Activated CD4-positive, alpha-beta T cell treated with anti-CD3 and anti-CD28 coated beads for 24 hours (primary cell): ENCODE data around the gene SETD3.

Source experiments
- DNase-seq, 2 donors: peaks; one replicate each; pipeline ENCODE4 v3.0.0-alpha.2; 2020; ENCODE audit warnings: low read depth in 2 of 2

SETD3 gene

GRCh38 chr14:99424306-99424877 lies 56.3 kb downstream of the SETD3 start:
- DNase-seq: no peak

DNA sequence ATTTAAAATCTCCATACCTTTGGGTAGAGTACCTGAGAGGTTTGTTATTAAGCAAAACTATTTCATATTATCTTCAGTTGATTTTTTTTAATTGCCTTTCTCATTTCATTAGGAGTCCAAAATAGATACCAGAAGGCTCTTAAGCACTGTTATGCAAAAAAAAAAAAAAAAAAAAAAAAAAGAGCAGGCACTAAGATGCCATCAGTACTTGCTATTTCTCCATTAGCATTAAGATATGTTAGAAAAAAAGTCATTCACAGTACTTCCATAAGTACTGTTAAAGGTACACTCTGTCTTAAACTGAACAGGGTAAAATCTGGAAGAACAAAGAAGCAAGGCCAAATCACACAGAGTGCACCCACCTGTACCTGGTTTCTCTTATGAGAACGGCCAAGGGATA lies 57.2 kb downstream of the SETD3 start:
- DNase-seq: no peak

GRCh38 chr14:99422228-99423010 lies 58.2 kb downstream of the SETD3 start:
- DNase-seq: no peak

DNA sequence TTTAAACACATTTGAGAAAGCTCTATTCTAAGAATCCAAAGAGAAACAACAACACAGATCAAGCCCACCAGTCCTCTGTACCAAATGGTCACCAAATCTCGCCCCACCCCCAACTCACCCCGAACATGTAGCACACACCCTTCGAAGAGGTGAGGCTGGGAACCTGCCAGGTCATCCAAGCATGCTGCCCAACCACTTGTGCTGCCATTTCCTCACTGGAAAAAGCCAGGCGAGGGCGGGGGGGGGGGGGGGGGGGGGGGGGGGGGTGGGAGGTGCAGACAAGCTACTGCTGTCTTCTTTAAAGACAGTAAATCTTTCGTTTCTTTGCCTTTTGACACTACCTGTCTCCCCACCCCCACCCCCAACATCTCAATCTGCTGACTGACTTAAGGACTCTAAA lies 59.9 kb downstream of the SETD3 start:
- DNase-seq: no peak

DNA sequence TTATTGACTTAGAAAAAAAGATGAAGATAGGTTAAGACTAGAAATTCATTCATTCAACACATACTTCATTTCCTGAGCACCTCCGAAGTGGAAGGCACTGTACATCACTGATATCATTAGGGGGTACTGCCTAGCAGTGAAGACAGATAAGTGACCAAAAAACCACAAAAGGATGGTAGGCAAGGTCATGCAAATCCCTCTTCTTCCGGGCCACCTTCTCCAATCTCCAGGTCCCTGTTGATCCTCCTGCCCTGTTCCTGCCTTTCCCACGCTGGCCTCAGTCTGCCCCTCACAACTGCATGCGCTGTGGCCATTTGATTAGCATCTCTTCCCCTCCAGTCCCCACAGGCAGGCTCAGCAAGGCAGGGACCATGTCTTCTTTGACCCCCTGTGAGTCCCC lies 60.8 kb downstream of the SETD3 start:
- DNase-seq: no peak

GRCh38 chr14:99418242-99418641 lies 62.4 kb downstream of the SETD3 start:
- no peak for DNase-seq

- no peak for DNase-seq
Observed at GRCh38 chr14:99416909-99417308, 63.8 kb downstream of the SETD3 start.

- peak in 1 of 2 donors; percentile 42 for DNase-seq
Observed at GRCh38 chr14:99415496-99416281, 65.0 kb downstream of the SETD3 start.

DNA sequence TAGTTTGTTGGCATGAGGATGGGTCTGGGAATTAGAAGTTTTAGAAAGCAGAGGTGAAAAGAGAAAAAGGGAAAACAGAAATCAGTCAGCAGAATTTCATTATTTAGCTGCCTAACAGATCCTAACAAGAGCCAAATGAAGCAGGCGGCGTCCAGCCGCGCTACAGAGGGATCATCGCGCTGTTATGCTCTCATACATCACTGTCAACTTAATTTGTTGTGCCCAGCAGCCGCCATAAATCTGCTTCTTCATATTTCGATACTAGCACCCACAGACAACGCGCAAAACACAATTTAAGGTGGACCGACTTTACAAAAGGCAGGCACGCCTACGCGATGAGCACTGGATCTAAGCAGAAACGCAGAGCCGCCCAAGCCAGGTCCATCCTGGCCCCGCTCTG lies 66.7 kb downstream of the SETD3 start:
- no peak for DNase-seq

DNA sequence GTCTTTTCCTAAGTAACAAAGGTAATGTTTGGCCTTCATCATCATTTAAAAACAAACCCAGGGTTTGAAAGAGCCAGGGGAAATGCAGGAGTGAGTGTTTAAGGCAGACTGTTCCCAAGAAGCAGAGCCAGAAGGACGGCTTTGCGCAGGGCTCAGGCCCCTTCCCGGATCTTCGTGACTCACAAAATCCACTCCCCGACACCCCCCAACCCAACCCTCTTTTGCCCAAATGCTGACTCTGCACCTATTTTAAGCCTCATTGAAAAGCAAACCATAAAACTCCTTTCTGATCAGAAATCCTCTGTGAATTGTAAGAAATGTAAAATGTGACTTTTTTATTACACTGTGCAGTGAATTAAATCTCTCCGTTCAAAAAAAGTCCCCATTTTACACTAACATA lies 67.5 kb downstream of the SETD3 start:
- DNase-seq: no peak

DNA sequence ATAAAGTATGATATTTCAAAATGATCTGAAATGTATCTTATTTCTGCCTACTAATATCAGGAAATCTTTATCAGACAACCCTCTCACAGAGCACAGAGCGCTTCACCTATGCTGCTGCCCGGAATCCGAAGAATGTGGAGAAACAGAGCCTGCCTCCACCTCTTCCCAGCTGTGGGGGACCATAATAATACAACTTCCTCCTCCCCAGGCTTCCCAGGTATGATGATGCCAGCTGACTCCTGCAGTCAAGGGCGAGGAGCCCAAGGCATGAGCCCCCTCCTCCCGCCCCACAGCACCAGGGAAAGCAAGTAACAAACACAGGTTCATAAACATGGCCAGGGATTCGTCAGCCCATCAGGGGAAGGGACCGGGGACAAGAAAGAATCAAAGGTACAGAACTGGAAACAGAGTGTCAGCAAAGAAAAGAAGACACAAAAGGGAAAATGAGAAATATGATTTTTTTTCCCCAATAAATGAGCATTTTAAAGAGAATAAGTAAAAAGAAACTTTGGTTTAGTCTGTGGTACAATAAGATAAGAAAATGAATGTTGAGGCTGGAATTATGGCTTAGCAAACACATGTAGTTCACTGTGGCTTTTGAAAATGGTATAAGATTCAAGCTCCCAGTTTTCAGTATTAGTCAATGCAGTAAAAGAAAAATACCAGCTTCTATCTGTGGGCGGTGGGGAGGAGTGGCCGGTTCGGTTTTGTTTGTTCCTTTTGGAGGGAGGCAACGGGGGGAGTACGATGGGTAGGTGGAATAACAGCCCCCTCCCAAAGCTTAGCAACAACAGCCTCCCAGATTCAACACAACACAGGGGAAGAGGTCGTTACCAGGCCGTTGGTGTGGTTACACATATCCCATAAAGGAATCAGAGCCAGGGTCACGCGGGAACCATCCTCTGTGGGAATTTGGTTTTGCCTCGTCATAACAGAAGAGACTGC lies 68.3 kb downstream of the SETD3 start:
- peak in 1 of 2 donors; percentile 10 for DNase-seq

DNA sequence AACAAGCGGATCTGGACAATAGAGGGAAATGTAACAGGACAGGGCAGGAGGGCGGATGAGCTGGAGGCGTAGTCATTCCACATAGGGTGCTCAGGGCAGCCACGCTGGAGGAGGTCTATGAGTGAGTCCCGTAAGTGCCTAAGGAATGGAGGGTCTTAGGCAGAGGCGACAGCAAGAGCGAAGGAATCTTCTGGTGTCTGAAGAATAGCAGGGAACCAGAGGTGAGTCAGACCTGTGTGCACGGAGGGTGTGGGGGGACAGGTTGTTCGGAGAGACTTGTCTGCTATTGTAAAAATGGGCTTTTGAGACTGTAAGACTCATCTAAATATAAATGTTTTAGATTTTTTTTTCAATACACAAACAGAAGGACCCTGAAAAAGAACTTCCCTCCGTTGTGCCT lies 70.6 kb downstream of the SETD3 start:
- no peak for DNase-seq

GRCh38 chr14:99408971-99409289 lies 71.7 kb downstream of the SETD3 start:
- no peak for DNase-seq

GRCh38 chr14:99408286-99408970 lies 72.2 kb downstream of the SETD3 start:
- no peak for DNase-seq

DNA sequence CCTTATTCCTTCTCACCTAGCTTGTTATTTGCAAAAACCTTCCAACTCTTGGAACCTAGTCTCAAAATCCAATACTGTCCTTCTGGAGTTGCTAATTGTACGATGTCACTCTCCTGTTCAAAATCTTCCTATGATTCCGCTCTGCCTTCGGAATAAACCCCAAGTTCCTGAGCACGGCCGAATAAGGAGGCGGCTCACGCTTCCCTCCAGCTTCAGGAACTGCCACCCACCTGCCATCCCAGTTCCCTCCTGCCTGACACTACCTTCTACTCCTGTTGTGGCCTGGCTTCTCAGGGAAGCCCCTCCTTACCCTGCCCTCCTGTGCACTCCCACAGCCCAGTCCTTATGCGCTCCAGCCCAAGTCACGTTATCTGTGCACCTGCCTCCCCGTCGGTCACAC lies 73.2 kb downstream of the SETD3 start:
- DNase-seq: no peak

- no peak for DNase-seq
Observed at GRCh38 chr14:99402950-99403349, 77.7 kb downstream of the SETD3 start.

DNA sequence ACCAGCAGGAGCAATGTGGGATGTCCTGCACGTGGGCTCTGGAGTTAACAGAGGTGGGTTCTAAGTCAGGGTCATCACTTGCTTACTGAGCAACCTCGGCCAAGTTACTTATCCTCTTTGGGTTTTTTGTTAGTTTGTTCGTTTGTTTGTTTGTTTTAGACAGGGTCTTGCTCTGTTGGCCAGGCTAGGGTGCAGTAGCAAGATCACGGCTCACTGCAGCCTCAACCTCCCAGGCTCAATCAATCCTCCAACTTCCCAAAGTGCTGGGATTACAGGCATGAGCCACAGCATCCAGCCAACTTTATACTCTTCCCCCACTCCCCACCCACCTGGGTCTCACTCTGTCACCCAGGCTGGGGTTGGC lies 78.4 kb downstream of the SETD3 start:
- no peak for DNase-seq

DNA sequence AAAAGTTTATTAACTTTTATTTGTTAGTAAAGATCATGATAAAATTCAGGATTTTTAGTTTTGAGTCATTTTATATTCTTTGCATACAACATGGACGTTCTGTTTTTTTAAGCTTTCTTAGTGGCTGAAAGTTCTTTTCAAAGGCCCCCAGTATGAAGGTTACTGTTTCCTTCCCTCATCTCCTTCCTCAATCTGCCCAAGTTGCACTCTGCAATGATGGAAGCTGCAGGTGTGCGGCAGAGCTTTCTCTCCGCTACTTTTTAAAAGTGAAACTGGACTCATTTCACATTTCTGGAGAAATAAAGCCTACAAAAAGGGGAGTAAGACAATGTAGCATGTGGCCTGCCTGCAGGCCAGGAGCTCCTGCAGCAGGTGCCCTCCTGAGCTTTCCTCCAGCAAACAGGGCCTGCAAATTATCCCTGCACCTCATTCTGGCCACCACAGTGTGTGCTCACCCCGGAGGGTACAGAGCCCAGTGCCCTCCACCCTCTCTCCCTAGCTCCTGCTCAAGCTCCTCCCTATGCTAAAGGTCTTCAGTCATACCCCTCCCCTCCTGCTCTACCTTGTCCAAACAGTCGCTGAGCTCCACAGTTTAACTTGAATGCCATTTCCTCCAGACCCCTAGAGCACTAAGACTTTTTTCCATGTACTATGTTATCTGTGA lies 78.9 kb downstream of the SETD3 start:
- DNase-seq: no peak

DNA sequence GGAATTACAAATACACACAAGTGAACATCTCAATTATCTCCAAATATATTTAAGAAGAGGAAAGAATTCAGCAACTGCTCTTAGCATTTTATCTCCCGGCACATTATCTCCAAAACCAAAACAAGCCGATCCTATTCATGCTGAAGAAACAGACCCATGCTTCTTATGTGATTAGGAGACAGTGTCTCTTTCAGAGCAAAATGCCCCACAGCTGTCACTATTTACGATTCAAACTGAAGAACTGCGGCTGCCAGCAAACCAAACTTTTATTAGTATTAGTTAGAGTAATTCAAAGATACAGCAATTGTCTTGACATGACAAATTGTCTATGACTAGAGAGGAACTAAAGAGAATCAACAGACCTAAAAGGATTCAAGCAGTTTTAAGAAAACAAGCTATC lies 79.4 kb downstream of the SETD3 start:
- DNase-seq: no peak

- DNase-seq: no peak
Observed at GRCh38 chr14:99397698-99398097, 83.0 kb downstream of the SETD3 start.
